SK-N-SH (cell line): ENCODE measurements around the gene MT1M. TPM values are rescaled to one million over a fixed set of nuclear protein-coding genes. Genes with fewer than 3 reads are reported as not detected.

Experiments used
- CTCF ChIA-PET: fragments of 300-600, 350-600 bp; formaldehyde crosslinking; extraction: SDS; loops from one replicate; lab custom pipeline; 2021; lab: Yijun Ruan, JAX
- POLR2A ChIA-PET: fragments of 350-600 bp; sonication (Branson Sonifier 250); formaldehyde crosslinking; extraction: SDS; loops from one replicate; lab custom pipeline; 2020; ENCODE audit warnings: antibody characterized with exemption, inconsistent platforms; lab: Yijun Ruan, JAX
- DNase-seq: peaks from one replicate; pipeline ENCODE4 v3.0.0; 2012
- H2AFZ ChIP-seq: fragments of 200-600 bp; sonication (generic); 2 replicates; pipeline ENCODE4 v1.8.1; 2016; ENCODE audit warnings: antibody characterized with exemption, mild to moderate bottlenecking, low read depth
- H3F3A ChIP-seq: fragments of 200-600 bp; sonication (generic); replicated peaks from 2 replicates; pipeline ENCODE3; 2016; ENCODE audit warnings: antibody characterized with exemption, mild to moderate bottlenecking; ENCODE audit not compliant: insufficient read depth
- H3K27ac ChIP-seq, 2 experiments: fragments of 200-500 bp in 1 of 2; fragments of 200-600 bp in 1 of 2; sonication (Bioruptor generic) in 1 of 2; sonication (generic), shearing (Covaris generic) in 1 of 2; 2 replicates each; pipeline versions ENCODE4 v1.5.1 to v1.6.1; 2014 to 2016; ENCODE audit warnings: low read depth in 2 of 2, inconsistent platforms in 1 of 2, low read length in 1 of 2, mild to moderate bottlenecking in 1 of 2, mixed read lengths in 1 of 2
- H3K27me3 ChIP-seq: fragments of 200-600 bp; sonication (generic), shearing (Covaris generic); 2 replicates; pipeline ENCODE4 v1.6.1; 2016; ENCODE audit warnings: mixed run types; ENCODE audit not compliant: insufficient read depth
- H3K36me3 ChIP-seq, 2 experiments: fragments of 200-500 bp in 1 of 2; fragments of 200-600 bp in 1 of 2; sonication (Bioruptor generic) in 1 of 2; sonication (generic) in 1 of 2; replicated peaks in 1 of 2; 2 replicates each; pipeline versions ENCODE3 to v1.5.1; 2014 to 2016; ENCODE audit warnings: low read length in 1 of 2, mild to moderate bottlenecking in 1 of 2; ENCODE audit not compliant: insufficient read depth in 2 of 2, control insufficient read depth in 1 of 2
- H3K4me1 ChIP-seq, 2 experiments: fragments of 200-500 bp in 1 of 2; fragments of 200-600 bp in 1 of 2; sonication (Bioruptor generic) in 1 of 2; sonication (generic), shearing (Covaris generic) in 1 of 2; 2 replicates each; pipeline versions ENCODE4 v1.5.1 to v1.6.1; 2014 to 2016; ENCODE audit warnings: low read depth in 1 of 2, low read length in 1 of 2, mixed run types in 1 of 2; ENCODE audit not compliant: insufficient read depth in 2 of 2, control insufficient read depth in 1 of 2
- H3K4me2 ChIP-seq: fragments of 200-600 bp; sonication (generic), shearing (Covaris generic); 2 replicates; pipeline ENCODE4 v1.6.1; 2017; ENCODE audit warnings: mixed run types
- H3K4me3 ChIP-seq, 2 experiments: fragments of 200-500 bp in 1 of 2; fragments of 200-600 bp in 1 of 2; sonication (Bioruptor generic) in 1 of 2; sonication (generic), shearing (Covaris generic) in 1 of 2; 2 replicates each; pipeline versions ENCODE4 v1.5.1 to v1.8.1; 2014 to 2016; ENCODE audit warnings: low read depth in 2 of 2, inconsistent platforms in 1 of 2, low read length in 1 of 2, mild to moderate bottlenecking in 1 of 2, mixed read lengths in 1 of 2, moderate library complexity in 1 of 2
- H3K79me2 ChIP-seq: fragments of 200-600 bp; sonication (generic); 2 replicates; pipeline ENCODE4 v1.8.1; 2017; ENCODE audit warnings: mild to moderate bottlenecking; ENCODE audit not compliant: insufficient read depth
- H3K9ac ChIP-seq: fragments of 200-600 bp; sonication (generic); 2 replicates; pipeline ENCODE4 v1.6.1; 2017; ENCODE audit warnings: mixed run types
- H3K9me2 ChIP-seq: fragments of 200-600 bp; sonication (generic); 2 replicates; pipeline ENCODE4 v1.6.1; 2017; ENCODE audit warnings: mixed run types
- H3K9me3 ChIP-seq: fragments of 200-600 bp; sonication (generic); 2 replicates; pipeline ENCODE4 v1.6.1; 2017; ENCODE audit warnings: mixed run types, mild to moderate bottlenecking, moderate library complexity
- H4K20me1 ChIP-seq: fragments of 200-600 bp; sonication (generic); 2 replicates; pipeline ENCODE4 v1.6.1; 2017; ENCODE audit warnings: mild to moderate bottlenecking, mixed run types; ENCODE audit not compliant: insufficient read depth
- CHD2 ChIP-seq: fragments of 150-350 bp; IDR thresholded peaks from 2 replicates; pipeline ENCODE4 v1.6.1; 2018; ENCODE audit warnings: low read length; ENCODE audit not compliant: partially characterized antibody
- FOSL2 ChIP-seq: IDR thresholded peaks from 2 replicates; pipeline ENCODE4 v1.4.0; 2012; ENCODE audit warnings: low read depth, mild to moderate bottlenecking, moderate library complexity, borderline replicate concordance
- FOXJ3 ChIP-seq: sonication (generic); formaldehyde crosslinking; IDR thresholded peaks from 2 replicates; pipeline ENCODE4 v1.5.1; 2020; ENCODE audit warnings: mild to moderate bottlenecking, missing genetic modification reagents
- FOXM1 ChIP-seq: IDR thresholded peaks from 2 replicates; pipeline ENCODE4 v1.4.0; 2012; ENCODE audit warnings: low read depth, mild to moderate bottlenecking
- GABPA ChIP-seq: IDR thresholded peaks from 2 replicates; pipeline ENCODE4 v1.4.0; 2012; ENCODE audit warnings: low read depth, mild to moderate bottlenecking
- GATA2 ChIP-seq: sonication (generic); formaldehyde crosslinking; IDR thresholded peaks from 2 replicates; pipeline ENCODE4 v1.5.0; 2020; ENCODE audit warnings: mild to moderate bottlenecking, missing genetic modification reagents
- MEF2A ChIP-seq: IDR thresholded peaks from 2 replicates; pipeline ENCODE4 v1.4.0; 2012; ENCODE audit warnings: low read depth, borderline replicate concordance
- MXI1 ChIP-seq: IDR thresholded peaks from 2 replicates; pipeline ENCODE4 v1.6.1; 2012; ENCODE audit warnings: mild to moderate bottlenecking, low read depth, low read length, improper control_type of control experiment
- NFIC ChIP-seq: IDR thresholded peaks from 2 replicates; pipeline ENCODE4 v1.4.0; 2012; ENCODE audit warnings: borderline replicate concordance
- NRF1 ChIP-seq: IDR thresholded peaks from 2 replicates; pipeline ENCODE4 v1.6.1; 2012; ENCODE audit warnings: low read depth, mild to moderate bottlenecking, low read length
- PBX3 ChIP-seq: IDR thresholded peaks from 2 replicates; pipeline ENCODE4; 2012
- RCOR1 ChIP-seq: fragments of 150-350 bp; IDR thresholded peaks from 2 replicates; pipeline ENCODE4 v1.6.1; 2017; ENCODE audit warnings: antibody characterized with exemption, low read length
- RFX5 ChIP-seq: IDR thresholded peaks from 2 replicates; pipeline ENCODE4 v1.6.1; 2012; ENCODE audit warnings: mild to moderate bottlenecking, improper control_type of control experiment, low read length
- RXRA ChIP-seq: IDR thresholded peaks from 2 replicates; pipeline ENCODE4 v1.4.0; 2012; ENCODE audit warnings: low read depth, mild to moderate bottlenecking, borderline replicate concordance
- SMC3 ChIP-seq: IDR thresholded peaks from 2 replicates; pipeline ENCODE4 v1.6.1; 2012; ENCODE audit warnings: low read depth, low read length, improper control_type of control experiment
- TCF12 ChIP-seq: IDR thresholded peaks from 2 replicates; pipeline ENCODE4 v1.4.0; 2012
- USF2 ChIP-seq: fragments of 150-350 bp; IDR thresholded peaks from 2 replicates; pipeline ENCODE4 v1.6.1; 2017; ENCODE audit warnings: antibody characterized with exemption, low read length, low read depth, borderline replicate concordance
- WGBS: methylation state at CpG from one replicate; pipeline ENCODE4 v1.1.6; 2017; ENCODE audit warnings: low lambda C conversion rate; 5-methylcytosine and 5-hydroxymethylcytosine counted together
- polyA plus RNA-seq, 3 experiments: library from polyadenylated mRNA; depleted of rRNA; stranded (reverse); fragments of >200 nt; gene quantifications; 2 replicates each; pipeline ENCODE4 v1.2.3, GENCODE V29; 2012
- TF ChIP-seq, protein P1 (sequence below): IDR thresholded peaks from 2 replicates; pipeline ENCODE4 v1.4.0; 2012; ENCODE audit warnings: low read depth, borderline replicate concordance
- TF ChIP-seq, protein P2 (sequence below): IDR thresholded peaks from 2 replicates; pipeline ENCODE4 v1.4.0; 2012; ENCODE audit warnings: low read depth, borderline replicate concordance

MT1M gene
- polyA plus RNA-seq, 1 of the 3 experiments (the other 2 are of a cell fraction), result 1.3 TPM

- no peaks in the 10 kb centered on the region for H3K27me3 ChIP-seq
- H2AFZ ChIP-seq, result no peak overlapping the region
- H3K27ac ChIP-seq, result no peak overlapping the region
- H3K79me2 ChIP-seq, result no peaks in the 10 kb centered on the region; the same call in 1 of the 2 replicates
- no peaks in the 10 kb centered on the region for H3K9me2 ChIP-seq
- no peaks in the 10 kb centered on the region for H3K9me3 ChIP-seq
- DNase-seq, result no peak
- peaks cover 23% of the 10 kb centered on the region for H3F3A ChIP-seq
- H3K4me3 ChIP-seq, result no peak overlapping the region
- no peaks in the 10 kb centered on the region for H3K36me3 ChIP-seq
- no peaks in the 10 kb centered on the region for H4K20me1 ChIP-seq
- TF ChIP-seq NRF1, result no peak
- TF ChIP-seq, protein P1, sequence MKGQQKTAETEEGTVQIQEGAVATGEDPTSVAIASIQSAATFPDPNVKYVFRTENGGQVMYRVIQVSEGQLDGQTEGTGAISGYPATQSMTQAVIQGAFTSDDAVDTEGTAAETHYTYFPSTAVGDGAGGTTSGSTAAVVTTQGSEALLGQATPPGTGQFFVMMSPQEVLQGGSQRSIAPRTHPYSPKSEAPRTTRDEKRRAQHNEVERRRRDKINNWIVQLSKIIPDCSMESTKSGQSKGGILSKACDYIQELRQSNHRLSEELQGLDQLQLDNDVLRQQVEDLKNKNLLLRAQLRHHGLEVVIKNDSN, result no peak
- TF ChIP-seq, protein P2, sequence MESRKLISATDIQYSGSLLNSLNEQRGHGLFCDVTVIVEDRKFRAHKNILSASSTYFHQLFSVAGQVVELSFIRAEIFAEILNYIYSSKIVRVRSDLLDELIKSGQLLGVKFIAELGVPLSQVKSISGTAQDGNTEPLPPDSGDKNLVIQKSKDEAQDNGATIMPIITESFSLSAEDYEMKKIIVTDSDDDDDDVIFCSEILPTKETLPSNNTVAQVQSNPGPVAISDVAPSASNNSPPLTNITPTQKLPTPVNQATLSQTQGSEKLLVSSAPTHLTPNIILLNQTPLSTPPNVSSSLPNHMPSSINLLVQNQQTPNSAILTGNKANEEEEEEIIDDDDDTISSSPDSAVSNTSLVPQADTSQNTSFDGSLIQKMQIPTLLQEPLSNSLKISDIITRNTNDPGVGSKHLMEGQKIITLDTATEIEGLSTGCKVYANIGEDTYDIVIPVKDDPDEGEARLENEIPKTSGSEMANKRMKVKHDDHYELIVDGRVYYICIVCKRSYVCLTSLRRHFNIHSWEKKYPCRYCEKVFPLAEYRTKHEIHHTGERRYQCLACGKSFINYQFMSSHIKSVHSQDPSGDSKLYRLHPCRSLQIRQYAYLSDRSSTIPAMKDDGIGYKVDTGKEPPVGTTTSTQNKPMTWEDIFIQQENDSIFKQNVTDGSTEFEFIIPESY, result no peak
- TF ChIP-seq GABPA, result no peak
- no peak for TF ChIP-seq RFX5
- no peak for TF ChIP-seq GATA2 (CRISPR knock-in tag)
- TF ChIP-seq RXRA, result no peak
- no peak for TF ChIP-seq CHD2
- TF ChIP-seq FOXM1, result no peak
- no peak for TF ChIP-seq USF2
- no peak for TF ChIP-seq MEF2A
- TF ChIP-seq TCF12, result no peak
- TF ChIP-seq MXI1, result no peak
- TF ChIP-seq FOSL2, result no peak
- TF ChIP-seq NFIC, result no peak
- no peak for TF ChIP-seq SMC3
- no peak for TF ChIP-seq RCOR1
- no peak for TF ChIP-seq PBX3
- TF ChIP-seq FOXJ3 (CRISPR knock-in tag), result no peak
- TF ChIP-seq, all 33 proteins: peak for 0
- Histone ChIP-seq H3K4me1 (peaks cover 0 to 22% of the 10 kb centered on the region in 2 experiments; a peak in 1 of 4 replicates), H3K4me2 (no peak overlapping the region), H3K9ac (no peak overlapping the region)
- ChIA-PET CTCF (interaction anchor here (0.6 to 2.4 kb wide), 2 partner anchors 13 to 17 kb away, joined by 3 to 6 read pairs; no protein-coding TSS in a partner anchor), POLR2A (interaction anchor here (1.0 kb wide), 1 partner anchor 13 kb away, joined by 3 read pairs; no protein-coding TSS in a partner anchor)
- 86% methylated on average over 32 of the region's 41 CpGs for WGBS
Observed at GRCh38 chr16:56617212-56618085, 15.0 kb upstream of the MT1M start.
